ENCODE data around the gene APEH. TPM values are rescaled to one million over a fixed set of nuclear protein-coding genes. Genes with fewer than 3 reads are reported as not detected.

APEH gene
- total RNA-seq, 1 experiment from 2014 or later = 215 TPM

GRCh38 chr3:49654955-49655556 lies 19.1 kb upstream of the APEH start:
- H2BK20ac ChIP-seq (ENCODE audit: low read depth, low read length, poor library complexity, severe bottlenecking) = no peak overlapping the region
- no peak for DNase-seq
- no peaks in the 10 kb centered on the region for H3K27me3 Mint-ChIP-seq (ENCODE audit: low read depth)
- no peak overlapping the region for H3K4me3 Mint-ChIP-seq
- no peak overlapping the region for H4K91ac ChIP-seq (ENCODE audit: insufficient read length, low read depth, low read length)
- no peaks in the 10 kb centered on the region for H3K79me2 ChIP-seq (ENCODE audit: insufficient read depth, low read length)
- no peak overlapping the region for H3K4me2 ChIP-seq (ENCODE audit: insufficient read depth, insufficient read length, low read length)
- H3K9ac ChIP-seq (ENCODE audit: extremely low read depth, insufficient read length, low read length) = no peak overlapping the region
- no peak overlapping the region for H2AK5ac ChIP-seq (ENCODE audit: insufficient read length, low read length)
- H3K9me3 Mint-ChIP-seq = no peaks in the 10 kb centered on the region
- H2BK5ac ChIP-seq (ENCODE audit: insufficient read length, low read length) = no peak overlapping the region
- H3K36me3 Mint-ChIP-seq (ENCODE audit: insufficient read depth in 1 of 3, low read depth in 3 of 3) = no peaks in the 10 kb centered on the region; a peak in 1 of 7 replicates
- H3K23ac ChIP-seq (ENCODE audit: insufficient read length, low read depth, low read length) = no peak overlapping the region
- WGBS (ENCODE audit: extremely low coverage, insufficient read length, low lambda C conversion rate) = no CpG with 5 or more reads among the region's 10 CpGs
- no peaks in the 10 kb centered on the region for H3K4me1 ChIP-seq (ENCODE audit: insufficient read depth, low read length)
- no peak overlapping the region for H3K27ac ChIP-seq (ENCODE audit: insufficient read length, low read depth, low read length)
- H3K27me3 ChIP-seq (ENCODE audit: insufficient read depth, low read length) = no peaks in the 10 kb centered on the region
- no peak overlapping the region for H2BK15ac ChIP-seq (ENCODE audit: low read depth, low read length)
- H4K5ac ChIP-seq (ENCODE audit: insufficient read length, low read depth, low read length) = no peak overlapping the region
- no peak overlapping the region for H3T11ph ChIP-seq (ENCODE audit: low read length)
- no peaks in the 10 kb centered on the region for H3K23me2 ChIP-seq (ENCODE audit: insufficient read length, low read depth, low read length, poor library complexity, severe bottlenecking)
- H3K4ac ChIP-seq (ENCODE audit: low read depth, low read length) = no peak overlapping the region
- no peaks in the 10 kb centered on the region for H3K9me3 ChIP-seq (ENCODE audit: control insufficient read depth, low read depth, low read length)
- H3K14ac ChIP-seq (ENCODE audit: insufficient read depth, low read length) = no peak overlapping the region; the same call in 1 of the 2 replicates
- no peak overlapping the region for H4K8ac ChIP-seq (replicated peaks; ENCODE audit: insufficient read length, low read depth, low read length)
- H4K20me1 ChIP-seq (ENCODE audit: control insufficient read depth, insufficient read depth, insufficient read length) = no peaks in the 10 kb centered on the region
- H3K4me1 Mint-ChIP-seq = no peaks in the 10 kb centered on the region
- H3K27ac Mint-ChIP-seq = no peak overlapping the region; a peak in 1 of 7 replicates
- no peak overlapping the region for H2BK120ac ChIP-seq (ENCODE audit: low read depth, low read length, poor library complexity, severe bottlenecking)
- no peak overlapping the region for H2AFZ ChIP-seq (ENCODE audit: low read length)
- no peak overlapping the region for H3K56ac ChIP-seq (ENCODE audit: insufficient read length, low read depth, low read length)
- no peaks in the 10 kb centered on the region for H3K79me1 ChIP-seq (ENCODE audit: insufficient read depth, low read depth, low read length, poor library complexity, severe bottlenecking)
- TF ChIP-seq, protein P1, sequence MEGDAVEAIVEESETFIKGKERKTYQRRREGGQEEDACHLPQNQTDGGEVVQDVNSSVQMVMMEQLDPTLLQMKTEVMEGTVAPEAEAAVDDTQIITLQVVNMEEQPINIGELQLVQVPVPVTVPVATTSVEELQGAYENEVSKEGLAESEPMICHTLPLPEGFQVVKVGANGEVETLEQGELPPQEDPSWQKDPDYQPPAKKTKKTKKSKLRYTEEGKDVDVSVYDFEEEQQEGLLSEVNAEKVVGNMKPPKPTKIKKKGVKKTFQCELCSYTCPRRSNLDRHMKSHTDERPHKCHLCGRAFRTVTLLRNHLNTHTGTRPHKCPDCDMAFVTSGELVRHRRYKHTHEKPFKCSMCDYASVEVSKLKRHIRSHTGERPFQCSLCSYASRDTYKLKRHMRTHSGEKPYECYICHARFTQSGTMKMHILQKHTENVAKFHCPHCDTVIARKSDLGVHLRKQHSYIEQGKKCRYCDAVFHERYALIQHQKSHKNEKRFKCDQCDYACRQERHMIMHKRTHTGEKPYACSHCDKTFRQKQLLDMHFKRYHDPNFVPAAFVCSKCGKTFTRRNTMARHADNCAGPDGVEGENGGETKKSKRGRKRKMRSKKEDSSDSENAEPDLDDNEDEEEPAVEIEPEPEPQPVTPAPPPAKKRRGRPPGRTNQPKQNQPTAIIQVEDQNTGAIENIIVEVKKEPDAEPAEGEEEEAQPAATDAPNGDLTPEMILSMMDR (conservative IDR thresholded peaks at IDR 0.05) = no peak
- H2BK12ac ChIP-seq (ENCODE audit: insufficient read length, low read depth, low read length) = no peak overlapping the region
- H3K18ac ChIP-seq (ENCODE audit: insufficient read length, low read depth, low read length) = no peak overlapping the region
